GM06990 (cell line): ENCODE measurements around the gene ERLEC1.
A peak's percentile ranks its signal among the peaks of the same experiment; 100 is the strongest.
"Not testable (repeated sequence)": the region's sequence is repeated elsewhere in the genome, so short reads cannot be mapped to it uniquely, and the experiment has no call there.

Experiments
- DNase-seq: peaks from one replicate; pipeline ENCODE4 v3.0.0-alpha.2; 2011; ENCODE audit not compliant: insufficient read length; ENCODE audit errors: extremely low read depth
- H3K27me3 ChIP-seq: replicated peaks from 2 replicates; pipeline ENCODE4 v1.6.0; 2011; ENCODE audit warnings: low read length; ENCODE audit not compliant: control insufficient read depth, insufficient read depth
- H3K36me3 ChIP-seq: 2 replicates; pipeline ENCODE4 v1.5.1; 2011; ENCODE audit warnings: low read length; ENCODE audit not compliant: control insufficient read depth, insufficient read depth
- H3K4me3 ChIP-seq: replicated peaks from 2 replicates; pipeline ENCODE4 v1.5.1; 2011; ENCODE audit warnings: low read depth, mild to moderate bottlenecking, control low read depth, low read length
- CTCF ChIP-seq: IDR thresholded peaks from 2 replicates; pipeline ENCODE4 v1.5.1; 2011; ENCODE audit warnings: low read length, control low read depth, mild to moderate bottlenecking, inconsistent platforms; ENCODE audit not compliant: insufficient read depth, poor library complexity, severe bottlenecking

The ERLEC1 gene

DNA sequence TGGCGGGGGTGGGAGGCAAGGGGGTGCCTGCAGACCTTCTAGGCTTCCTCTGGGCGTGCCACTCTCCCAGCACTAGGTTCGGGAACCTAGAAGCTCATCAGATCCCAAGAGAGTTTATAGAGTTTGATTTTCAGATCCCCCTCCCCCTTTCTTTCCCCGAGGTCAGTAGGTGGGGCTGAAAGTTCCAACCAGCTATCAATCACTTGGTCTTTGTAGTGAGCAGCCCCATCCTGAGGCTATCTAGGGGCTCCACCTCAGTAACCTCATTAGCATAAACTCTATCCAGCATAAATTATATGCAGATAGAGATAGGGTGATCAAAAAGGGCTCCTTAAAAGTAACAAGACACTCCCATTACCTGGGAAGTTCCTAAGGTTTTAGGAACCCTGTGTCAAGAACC, 32.8 kb downstream of the ERLEC1 start:
- no peak overlapping the region for H3K4me3 ChIP-seq
- no peaks in the 10 kb centered on the region for H3K27me3 ChIP-seq
- DNase-seq, result no peak
- peaks cover 6% of the 10 kb centered on the region for H3K36me3 ChIP-seq
- TF ChIP-seq CTCF, result no peak

GRCh38 chr2:53820048-53820447, 33.2 kb downstream of the ERLEC1 start:
- Histone ChIP-seq H3K27me3 (no peaks in the 10 kb centered on the region), H3K4me3 (no peak overlapping the region), H3K36me3 (peaks cover 6% of the 10 kb centered on the region)
- no peak for TF ChIP-seq CTCF
- no peak for DNase-seq

DNA sequence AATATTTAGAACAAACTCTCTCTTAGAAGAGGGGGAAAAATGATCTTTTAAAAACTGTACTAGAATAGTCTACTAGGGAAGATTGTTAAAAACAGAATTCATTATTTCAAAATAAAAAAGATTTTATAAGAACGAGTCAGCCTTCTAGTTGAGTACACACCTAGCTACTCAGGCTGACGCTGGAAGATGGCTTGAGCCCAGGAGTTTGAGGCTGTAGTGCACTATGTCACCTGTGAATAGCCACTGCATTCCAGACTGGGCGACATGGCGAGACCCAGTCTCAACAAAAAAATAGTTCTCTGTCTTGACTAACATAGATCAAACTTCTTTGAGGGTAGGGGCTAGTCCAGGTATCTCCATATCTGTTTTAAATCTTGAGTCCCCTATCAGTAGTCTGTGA, 33.9 kb downstream of the ERLEC1 start:
- no peak for DNase-seq
- H3K36me3 ChIP-seq, result peaks cover 6% of the 10 kb centered on the region
- no peak overlapping the region for H3K4me3 ChIP-seq
- no peak for TF ChIP-seq CTCF
- H3K27me3 ChIP-seq, result no peaks in the 10 kb centered on the region

GRCh38 chr2:53821810-53822209, 35.0 kb downstream of the ERLEC1 start:
- no peak for DNase-seq
- no peak for TF ChIP-seq CTCF
- peaks cover 4% of the 10 kb centered on the region for H3K36me3 ChIP-seq
- no peak overlapping the region for H3K4me3 ChIP-seq
- no peaks in the 10 kb centered on the region for H3K27me3 ChIP-seq

GRCh38 chr2:53823639-53824038, 36.8 kb downstream of the ERLEC1 start:
- TF ChIP-seq CTCF, result peak; percentile 9
- DNase-seq, result peak; percentile 6
- H3K4me3 ChIP-seq, H3K27me3 ChIP-seq, H3K36me3 ChIP-seq: not testable (repeated sequence)

- H3K4me3 ChIP-seq, result no peak overlapping the region
- H3K36me3 ChIP-seq, result no peaks in the 10 kb centered on the region
- no peak for DNase-seq
- TF ChIP-seq CTCF, result no peak
- no peaks in the 10 kb centered on the region for H3K27me3 ChIP-seq
Observed at GRCh38 chr2:53826030-53826410, 39.2 kb downstream of the ERLEC1 start.
